C4-2B (cell line): ENCODE measurements around the gene NVL.

ENCODE experiments used
- ZFX ChIP-seq: fragments of 450-650 bp; IDR thresholded peaks from 2 replicates; pipeline ENCODE4 v1.6.1; 2017
- TF ChIP-seq, protein P1 (sequence below): fragments of 450-650 bp; conservative IDR thresholded peaks from 2 replicates; pipeline ENCODE4 v1.5.1; 2017; ENCODE audit warnings: mild to moderate bottlenecking

DNA sequence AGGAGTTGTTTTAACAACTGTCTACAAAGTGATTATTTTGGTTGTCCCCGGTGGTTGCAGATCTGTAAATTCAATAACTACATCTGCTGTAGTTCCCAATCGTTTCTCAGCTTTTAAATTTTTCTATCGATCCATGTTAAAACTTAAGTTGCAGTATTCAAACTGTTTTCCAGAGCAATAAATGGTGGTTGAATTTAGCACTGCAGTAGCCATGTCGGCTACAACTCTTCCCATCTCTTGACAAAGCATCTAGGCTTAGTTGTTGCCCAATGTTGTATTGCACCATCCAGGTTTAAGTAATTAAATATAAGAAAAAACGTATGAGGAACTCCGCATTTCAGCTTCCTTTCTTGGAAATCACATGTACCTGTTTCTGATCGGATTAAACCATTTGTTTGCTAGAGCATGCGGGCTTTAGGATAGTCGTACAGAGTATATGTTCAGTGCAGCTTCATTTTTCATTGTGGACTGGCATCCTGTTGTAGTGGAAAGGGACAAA lies 27.7 kb upstream of the NVL start:
- TF ChIP-seq, protein P1, sequence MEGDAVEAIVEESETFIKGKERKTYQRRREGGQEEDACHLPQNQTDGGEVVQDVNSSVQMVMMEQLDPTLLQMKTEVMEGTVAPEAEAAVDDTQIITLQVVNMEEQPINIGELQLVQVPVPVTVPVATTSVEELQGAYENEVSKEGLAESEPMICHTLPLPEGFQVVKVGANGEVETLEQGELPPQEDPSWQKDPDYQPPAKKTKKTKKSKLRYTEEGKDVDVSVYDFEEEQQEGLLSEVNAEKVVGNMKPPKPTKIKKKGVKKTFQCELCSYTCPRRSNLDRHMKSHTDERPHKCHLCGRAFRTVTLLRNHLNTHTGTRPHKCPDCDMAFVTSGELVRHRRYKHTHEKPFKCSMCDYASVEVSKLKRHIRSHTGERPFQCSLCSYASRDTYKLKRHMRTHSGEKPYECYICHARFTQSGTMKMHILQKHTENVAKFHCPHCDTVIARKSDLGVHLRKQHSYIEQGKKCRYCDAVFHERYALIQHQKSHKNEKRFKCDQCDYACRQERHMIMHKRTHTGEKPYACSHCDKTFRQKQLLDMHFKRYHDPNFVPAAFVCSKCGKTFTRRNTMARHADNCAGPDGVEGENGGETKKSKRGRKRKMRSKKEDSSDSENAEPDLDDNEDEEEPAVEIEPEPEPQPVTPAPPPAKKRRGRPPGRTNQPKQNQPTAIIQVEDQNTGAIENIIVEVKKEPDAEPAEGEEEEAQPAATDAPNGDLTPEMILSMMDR, result no peak
- TF ChIP-seq ZFX, result no peak
